BLaER1 (cell line): Measurements from ENCODE around the gene HIF1AN.

Experiments
- H3K27ac ChIP-seq: shearing (Covaris generic); formaldehyde crosslinking; 2 replicates; pipeline ENCODE4 v1.8.1; 2022
- H3K27me3 ChIP-seq: shearing (Covaris generic); formaldehyde crosslinking; 2 replicates; pipeline ENCODE4 v1.8.1; 2022
- H3K36me3 ChIP-seq: shearing (Covaris generic); formaldehyde crosslinking; 2 replicates; pipeline ENCODE4 v1.8.1; 2022
- H3K4me1 ChIP-seq: shearing (Covaris generic); formaldehyde crosslinking; 2 replicates; pipeline ENCODE4 v1.8.1; 2022
- H3K4me2 ChIP-seq: shearing (Covaris generic); formaldehyde crosslinking; 2 replicates; pipeline ENCODE4 v1.8.1; 2022
- H3K4me3 ChIP-seq: shearing (Covaris generic); formaldehyde crosslinking; 2 replicates; pipeline ENCODE4 v1.8.1; 2022
- H3K9ac ChIP-seq: shearing (Covaris generic); formaldehyde crosslinking; 2 replicates; pipeline ENCODE4 v1.8.1; 2022
- H3K9me3 ChIP-seq: shearing (Covaris generic); formaldehyde crosslinking; 2 replicates; pipeline ENCODE4 v1.8.1; 2022
- H4K20me1 ChIP-seq: shearing (Covaris generic); formaldehyde crosslinking; 2 replicates; pipeline ENCODE4 v1.8.1; 2022
- Cebpa-rat ChIP-seq: shearing (Covaris generic); IDR thresholded peaks from 2 replicates; pipeline ENCODE4 v1.8.1; 2022

Gene HIF1AN

GRCh38 chr10:100560248-100560647 lies 24.5 kb downstream of the HIF1AN start:
- Histone ChIP-seq H3K4me3 (no peak overlapping the region), H3K4me1 (peaks cover 15% of the 10 kb centered on the region), H3K4me2 (no peak overlapping the region), H3K27me3 (no peaks in the 10 kb centered on the region), H3K36me3 (peaks cover 47% of the 10 kb centered on the region), H4K20me1 (0 out of 2 replicates have a peak, but pooled peaks cover 6% of the 10 kb centered on the region), H3K9ac (no peak overlapping the region), H3K9me3 (no peaks in the 10 kb centered on the region), H3K27ac (no peak overlapping the region)
- TF ChIP-seq Cebpa-rat = no peak

- Histone ChIP-seq H3K4me1 (peaks cover 15% of the 10 kb centered on the region), H3K9ac (no peak overlapping the region), H3K27me3 (no peaks in the 10 kb centered on the region), H3K9me3 (no peaks in the 10 kb centered on the region), H3K4me3 (no peak overlapping the region), H4K20me1 (0 out of 2 replicates have a peak, but pooled peaks cover 6% of the 10 kb centered on the region), H3K36me3 (peaks cover 39% of the 10 kb centered on the region), H3K4me2 (no peak overlapping the region), H3K27ac (no peak overlapping the region)
- no peak for TF ChIP-seq Cebpa-rat
Measured at GRCh38 chr10:100561005-100561404, 25.3 kb downstream of the HIF1AN start.

GRCh38 chr10:100562008-100562672 lies 26.4 kb downstream of the HIF1AN start:
- peaks cover 4% of the 10 kb centered on the region; the same call in 1 of the 2 replicates for H3K27me3 ChIP-seq
- H4K20me1 ChIP-seq = 0 out of 2 replicates have a peak, but pooled peaks cover 6% of the 10 kb centered on the region
- H3K9ac ChIP-seq = no peak overlapping the region
- no peak for TF ChIP-seq Cebpa-rat
- H3K4me1 ChIP-seq = peaks cover 15% of the 10 kb centered on the region
- peaks cover 28% of the 10 kb centered on the region for H3K36me3 ChIP-seq
- H3K4me2 ChIP-seq = peak overlapping the region; percentile 65; the same call in 1 of the 2 replicates
- no peaks in the 10 kb centered on the region for H3K9me3 ChIP-seq
- H3K4me3 ChIP-seq = no peak overlapping the region
- H3K27ac ChIP-seq = no peak overlapping the region

GRCh38 chr10:100565206-100565985 lies 29.7 kb downstream of the HIF1AN start:
- H3K27me3 ChIP-seq = peaks cover 36% of the 10 kb centered on the region
- TF ChIP-seq Cebpa-rat = no peak

GRCh38 chr10:100566561-100566960 lies 30.8 kb downstream of the HIF1AN start:
- H3K27ac ChIP-seq = no peak overlapping the region
- peaks cover 7% of the 10 kb centered on the region; the same call in 1 of the 2 replicates for H3K36me3 ChIP-seq
- H3K9ac ChIP-seq = no peak overlapping the region
- no peaks in the 10 kb centered on the region for H4K20me1 ChIP-seq
- H3K4me1 ChIP-seq = peaks cover 15% of the 10 kb centered on the region
- no peak for TF ChIP-seq Cebpa-rat
- no peaks in the 10 kb centered on the region for H3K9me3 ChIP-seq
- H3K4me2 ChIP-seq = no peak overlapping the region
- H3K27me3 ChIP-seq = peaks cover 43% of the 10 kb centered on the region
- H3K4me3 ChIP-seq = no peak overlapping the region

More at GRCh38 chr10:100565206-100565985, 29.7 kb downstream of the HIF1AN start:
- Histone ChIP-seq H3K4me1 (peaks cover 15% of the 10 kb centered on the region), H3K9me3 (no peaks in the 10 kb centered on the region), H3K4me3 (no peak overlapping the region), H3K36me3 (peaks cover 7% of the 10 kb centered on the region; the same call in 1 of the 2 replicates), H3K27ac (no peak overlapping the region), H4K20me1 (no peaks in the 10 kb centered on the region), H3K4me2 (no peak overlapping the region), H3K9ac (no peak overlapping the region)

- no peak for TF ChIP-seq Cebpa-rat
- H3K4me3 ChIP-seq = no peak overlapping the region
- peaks cover 43% of the 10 kb centered on the region for H3K27me3 ChIP-seq
Measured at GRCh38 chr10:100567249-100567648, 31.5 kb downstream of the HIF1AN start.

GRCh38 chr10:100567826-100568225 lies 32.1 kb downstream of the HIF1AN start:
- TF ChIP-seq Cebpa-rat = no peak
- no peak overlapping the region for H3K4me2 ChIP-seq
- no peak overlapping the region for H3K27ac ChIP-seq
- no peaks in the 10 kb centered on the region for H3K36me3 ChIP-seq
- H3K4me3 ChIP-seq = no peak overlapping the region
- H3K9me3 ChIP-seq = no peaks in the 10 kb centered on the region
- H3K27me3 ChIP-seq = peaks cover 43% of the 10 kb centered on the region
- H3K9ac ChIP-seq = no peak overlapping the region
- no peaks in the 10 kb centered on the region for H4K20me1 ChIP-seq
- H3K4me1 ChIP-seq = peaks cover 7% of the 10 kb centered on the region

More at GRCh38 chr10:100567249-100567648, 31.5 kb downstream of the HIF1AN start:
- no peaks in the 10 kb centered on the region for H3K9me3 ChIP-seq
- H3K4me1 ChIP-seq = peaks cover 13% of the 10 kb centered on the region
- H3K36me3 ChIP-seq = 0 out of 2 replicates have a peak, but pooled peaks cover under 1% of the 10 kb centered on the region
- H4K20me1 ChIP-seq = no peaks in the 10 kb centered on the region
- no peak overlapping the region for H3K27ac ChIP-seq
- H3K4me2 ChIP-seq = no peak overlapping the region
- no peak overlapping the region for H3K9ac ChIP-seq

GRCh38 chr10:100568912-100569311 lies 33.2 kb downstream of the HIF1AN start:
- H3K4me3 ChIP-seq = no peak overlapping the region
- H3K9me3 ChIP-seq = no peaks in the 10 kb centered on the region
- no peak overlapping the region for H3K9ac ChIP-seq
- no peak for TF ChIP-seq Cebpa-rat
- H3K27ac ChIP-seq = no peak overlapping the region
- H4K20me1 ChIP-seq = no peaks in the 10 kb centered on the region
- peaks cover 43% of the 10 kb centered on the region for H3K27me3 ChIP-seq
- no peak overlapping the region for H3K4me2 ChIP-seq
- no peaks in the 10 kb centered on the region for H3K36me3 ChIP-seq
- no peaks in the 10 kb centered on the region for H3K4me1 ChIP-seq

GRCh38 chr10:100569687-100570481 lies 34.1 kb downstream of the HIF1AN start:
- no peaks in the 10 kb centered on the region for H4K20me1 ChIP-seq
- no peaks in the 10 kb centered on the region for H3K36me3 ChIP-seq
- no peak for TF ChIP-seq Cebpa-rat
- H3K9me3 ChIP-seq = no peaks in the 10 kb centered on the region
- no peak overlapping the region for H3K27ac ChIP-seq
- H3K9ac ChIP-seq = no peak overlapping the region
- no peak overlapping the region for H3K4me3 ChIP-seq
- peaks cover 43% of the 10 kb centered on the region for H3K27me3 ChIP-seq
- no peaks in the 10 kb centered on the region for H3K4me1 ChIP-seq
- no peak overlapping the region for H3K4me2 ChIP-seq
